DND-41 (cell line): ENCODE results near the gene PLEKHG3.

Experiments
- ATAC-seq: fragments of 200-7000 bp; cut with Tn5 transposase; 3 replicates; pipeline ENCODE4 v1.9.1; 2021; ENCODE audit warnings: low read depth; ENCODE audit not compliant: insufficient read depth
- DNase-seq: peaks from one replicate; pipeline ENCODE4 v3.0.0-alpha.2; 2020
- H2AFZ ChIP-seq: 2 replicates; pipeline ENCODE4 v1.6.0; 2012; ENCODE audit warnings: low read depth, low read length
- H3K27ac ChIP-seq: 2 replicates; pipeline ENCODE4 v1.5.1; 2012; ENCODE audit warnings: low read length, inconsistent platforms
- H3K27me3 ChIP-seq: fragments of 200-600 bp; sonication (generic); 2 replicates; pipeline ENCODE4 v1.6.0; 2012; ENCODE audit warnings: low read length, mild to moderate bottlenecking, inconsistent platforms; ENCODE audit not compliant: insufficient read depth, poor library complexity
- H3K36me3 ChIP-seq: 2 replicates; pipeline ENCODE4 v1.5.1; 2012; ENCODE audit warnings: low read length, inconsistent platforms; ENCODE audit not compliant: insufficient read depth
- H3K4me1 ChIP-seq: 2 replicates; pipeline ENCODE4 v1.5.1; 2012; ENCODE audit warnings: mild to moderate bottlenecking, low read length; ENCODE audit not compliant: insufficient read depth
- H3K4me2 ChIP-seq: 2 replicates; pipeline ENCODE4 v1.6.0; 2012; ENCODE audit warnings: mild to moderate bottlenecking, moderate library complexity, low read length, inconsistent platforms; ENCODE audit not compliant: insufficient read depth
- H3K4me3 ChIP-seq, 2 experiments: fragments of 200-600 bp in 1 of 2; shearing (Covaris generic) in 1 of 2; 2 replicates each; pipeline ENCODE4 v1.5.1; 2012 to 2016; ENCODE audit warnings: inconsistent platforms in 2 of 2, low read length in 2 of 2, mild to moderate bottlenecking in 2 of 2, low read depth in 1 of 2, moderate library complexity in 1 of 2
- H3K79me2 ChIP-seq: 2 replicates; pipeline ENCODE4 v1.6.0; 2012; ENCODE audit warnings: low read length, inconsistent platforms; ENCODE audit not compliant: insufficient read depth
- H3K9ac ChIP-seq: 2 replicates; pipeline ENCODE4 v1.6.0; 2012; ENCODE audit warnings: low read depth, mild to moderate bottlenecking, inconsistent platforms, low read length, moderate library complexity
- H3K9me3 ChIP-seq: 2 replicates; pipeline ENCODE4 v1.5.1; 2012; ENCODE audit warnings: low read length, moderate library complexity, mild to moderate bottlenecking, inconsistent platforms; ENCODE audit not compliant: insufficient read depth, severe bottlenecking
- H4K20me1 ChIP-seq: 2 replicates; pipeline ENCODE4 v1.6.0; 2012; ENCODE audit warnings: low read length; ENCODE audit not compliant: insufficient read depth
- CTCF ChIP-seq: IDR thresholded peaks from 2 replicates; pipeline ENCODE4 v1.5.1; 2012; ENCODE audit warnings: borderline replicate concordance, low read length, moderate library complexity, mild to moderate bottlenecking; ENCODE audit not compliant: poor library complexity, severe bottlenecking; ENCODE audit errors: extremely low read depth
- EZH2 ChIP-seq: IDR thresholded peaks from 3 replicates; pipeline ENCODE4 v1.6.1; 2012; ENCODE audit warnings: borderline replicate concordance, low read depth, mild to moderate bottlenecking, moderate library complexity, low read length, inconsistent platforms; ENCODE audit not compliant: severe bottlenecking

PLEKHG3 gene

GRCh38 chr14:64757601-64758000, 53.4 kb downstream of the PLEKHG3 start:
- H3K27ac ChIP-seq: no peak overlapping the region
- H3K9me3 ChIP-seq: no peaks in the 10 kb centered on the region
- H3K9ac ChIP-seq: no peak overlapping the region
- DNase-seq: no peak
- no peak overlapping the region for H3K4me3 ChIP-seq
- TF ChIP-seq EZH2 (no peak), CTCF (no peak)
- no peak for ATAC-seq
- H3K27me3 ChIP-seq: peaks cover 19% of the 10 kb centered on the region
- H3K79me2 ChIP-seq: no peaks in the 10 kb centered on the region
- no peak overlapping the region for H2AFZ ChIP-seq
- H4K20me1 ChIP-seq: 0 out of 2 replicates have a peak, but pooled peaks cover 4% of the 10 kb centered on the region
- no peaks in the 10 kb centered on the region for H3K36me3 ChIP-seq
- H3K4me1 ChIP-seq: no peaks in the 10 kb centered on the region
- H3K4me2 ChIP-seq: no peak overlapping the region

- H4K20me1 ChIP-seq: 0 out of 2 replicates have a peak, but pooled peaks cover 4% of the 10 kb centered on the region
- no peaks in the 10 kb centered on the region for H3K9me3 ChIP-seq
- H2AFZ ChIP-seq: no peak overlapping the region
- ATAC-seq: no peak
- DNase-seq: no peak
- TF ChIP-seq CTCF: no peak
- TF ChIP-seq EZH2: no peak
- H3K9ac ChIP-seq: no peak overlapping the region
- H3K4me2 ChIP-seq: no peak overlapping the region
- H3K4me1 ChIP-seq: no peaks in the 10 kb centered on the region
- H3K27ac ChIP-seq: no peak overlapping the region
- H3K36me3 ChIP-seq: no peaks in the 10 kb centered on the region
- H3K79me2 ChIP-seq: no peaks in the 10 kb centered on the region
- no peak overlapping the region for H3K4me3 ChIP-seq
- H3K27me3 ChIP-seq: peaks cover 19% of the 10 kb centered on the region
Measured at GRCh38 chr14:64758025-64758521, 53.8 kb downstream of the PLEKHG3 start.

GRCh38 chr14:64758691-64759554, 54.7 kb downstream of the PLEKHG3 start:
- H4K20me1 ChIP-seq: 0 out of 2 replicates have a peak, but pooled peaks cover 4% of the 10 kb centered on the region
- H3K4me3 ChIP-seq: no peak overlapping the region
- H3K4me1 ChIP-seq: no peaks in the 10 kb centered on the region
- ATAC-seq: no peak
- H3K27me3 ChIP-seq: peaks cover 19% of the 10 kb centered on the region
- H3K9ac ChIP-seq: no peak overlapping the region
- H3K36me3 ChIP-seq: no peaks in the 10 kb centered on the region
- H2AFZ ChIP-seq: no peak overlapping the region
- no peaks in the 10 kb centered on the region for H3K79me2 ChIP-seq
- no peak for TF ChIP-seq EZH2
- no peak for TF ChIP-seq CTCF
- H3K27ac ChIP-seq: no peak overlapping the region
- DNase-seq: no peak
- H3K4me2 ChIP-seq: no peak overlapping the region
- no peaks in the 10 kb centered on the region for H3K9me3 ChIP-seq
